ENCODE data around the gene GDA.

GDA gene

DNA sequence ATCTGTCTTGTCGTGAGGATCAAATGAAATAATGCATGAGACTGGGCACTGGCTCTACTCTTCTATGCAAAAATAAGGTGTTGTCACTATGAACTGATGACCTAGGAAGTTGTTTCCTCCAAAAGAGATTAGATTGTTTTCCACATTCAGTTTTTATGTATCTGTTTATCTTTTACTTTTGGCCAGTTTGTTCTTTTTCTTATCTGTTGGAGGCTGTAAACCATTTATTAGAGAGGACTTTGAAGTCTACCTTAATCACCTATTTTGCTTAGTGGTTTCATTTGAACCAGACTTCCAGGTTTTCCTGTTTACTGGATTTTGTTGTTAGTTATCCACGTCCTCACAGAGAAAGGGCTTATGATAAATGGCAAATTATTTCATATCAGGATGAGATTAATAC, 21.5 kb upstream of the GDA start:
- H3K4me3 ChIP-seq (ENCODE audit: severe bottlenecking) = no peak overlapping the region
- H3K27me3 ChIP-seq (ENCODE audit: insufficient read depth, poor library complexity, severe bottlenecking) = no peaks in the 10 kb centered on the region
- H3K4me1 ChIP-seq (ENCODE audit: insufficient read depth, poor library complexity, severe bottlenecking) = no peaks in the 10 kb centered on the region
- ATAC-seq (ENCODE audit: low read depth) = no peak
- no peaks in the 10 kb centered on the region for H3K9me3 ChIP-seq (ENCODE audit: severe bottlenecking)
- TF ChIP-seq, protein P1, sequence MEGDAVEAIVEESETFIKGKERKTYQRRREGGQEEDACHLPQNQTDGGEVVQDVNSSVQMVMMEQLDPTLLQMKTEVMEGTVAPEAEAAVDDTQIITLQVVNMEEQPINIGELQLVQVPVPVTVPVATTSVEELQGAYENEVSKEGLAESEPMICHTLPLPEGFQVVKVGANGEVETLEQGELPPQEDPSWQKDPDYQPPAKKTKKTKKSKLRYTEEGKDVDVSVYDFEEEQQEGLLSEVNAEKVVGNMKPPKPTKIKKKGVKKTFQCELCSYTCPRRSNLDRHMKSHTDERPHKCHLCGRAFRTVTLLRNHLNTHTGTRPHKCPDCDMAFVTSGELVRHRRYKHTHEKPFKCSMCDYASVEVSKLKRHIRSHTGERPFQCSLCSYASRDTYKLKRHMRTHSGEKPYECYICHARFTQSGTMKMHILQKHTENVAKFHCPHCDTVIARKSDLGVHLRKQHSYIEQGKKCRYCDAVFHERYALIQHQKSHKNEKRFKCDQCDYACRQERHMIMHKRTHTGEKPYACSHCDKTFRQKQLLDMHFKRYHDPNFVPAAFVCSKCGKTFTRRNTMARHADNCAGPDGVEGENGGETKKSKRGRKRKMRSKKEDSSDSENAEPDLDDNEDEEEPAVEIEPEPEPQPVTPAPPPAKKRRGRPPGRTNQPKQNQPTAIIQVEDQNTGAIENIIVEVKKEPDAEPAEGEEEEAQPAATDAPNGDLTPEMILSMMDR (IDR thresholded peaks at IDR 0.05; ENCODE audit: poor library complexity, severe bottlenecking) = no peak
- no peak for DNase-seq (ENCODE audit: low spot score)
- H3K27ac ChIP-seq (ENCODE audit: poor library complexity, severe bottlenecking) = no peak overlapping the region
- no peaks in the 10 kb centered on the region for H3K36me3 ChIP-seq (ENCODE audit: low read depth)

DNA sequence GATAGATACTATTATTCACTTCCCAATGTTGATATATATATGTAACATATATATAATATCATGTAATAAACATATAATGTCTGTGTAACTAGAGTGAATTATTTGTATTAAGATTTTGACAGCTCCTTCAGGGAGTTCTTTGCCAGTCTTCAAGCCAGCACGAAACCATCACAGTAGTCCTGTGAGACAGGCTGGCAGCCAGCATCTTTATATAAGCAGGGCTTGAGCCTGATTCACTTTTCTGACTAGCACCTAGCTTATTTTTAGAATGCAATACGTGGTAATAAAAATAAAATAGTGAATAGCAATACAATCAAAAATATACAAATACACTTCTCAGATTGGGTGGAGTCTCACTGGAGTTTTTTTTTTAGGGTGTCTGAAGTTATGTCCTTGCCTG, 20.7 kb upstream of the GDA start:
- Histone ChIP-seq H3K27ac (ENCODE audit: poor library complexity, severe bottlenecking) (no peak overlapping the region), H3K9me3 (ENCODE audit: severe bottlenecking) (no peaks in the 10 kb centered on the region), H3K36me3 (ENCODE audit: low read depth) (no peaks in the 10 kb centered on the region), H3K4me1 (ENCODE audit: insufficient read depth, poor library complexity, severe bottlenecking) (no peaks in the 10 kb centered on the region), H3K4me3 (ENCODE audit: severe bottlenecking) (no peak overlapping the region), H3K27me3 (ENCODE audit: insufficient read depth, poor library complexity, severe bottlenecking) (no peaks in the 10 kb centered on the region)
- no peak for DNase-seq (ENCODE audit: low spot score)
- TF ChIP-seq, protein P1 (IDR thresholded peaks at IDR 0.05; ENCODE audit: poor library complexity, severe bottlenecking) = no peak
- ATAC-seq (ENCODE audit: low read depth) = no peak

DNA sequence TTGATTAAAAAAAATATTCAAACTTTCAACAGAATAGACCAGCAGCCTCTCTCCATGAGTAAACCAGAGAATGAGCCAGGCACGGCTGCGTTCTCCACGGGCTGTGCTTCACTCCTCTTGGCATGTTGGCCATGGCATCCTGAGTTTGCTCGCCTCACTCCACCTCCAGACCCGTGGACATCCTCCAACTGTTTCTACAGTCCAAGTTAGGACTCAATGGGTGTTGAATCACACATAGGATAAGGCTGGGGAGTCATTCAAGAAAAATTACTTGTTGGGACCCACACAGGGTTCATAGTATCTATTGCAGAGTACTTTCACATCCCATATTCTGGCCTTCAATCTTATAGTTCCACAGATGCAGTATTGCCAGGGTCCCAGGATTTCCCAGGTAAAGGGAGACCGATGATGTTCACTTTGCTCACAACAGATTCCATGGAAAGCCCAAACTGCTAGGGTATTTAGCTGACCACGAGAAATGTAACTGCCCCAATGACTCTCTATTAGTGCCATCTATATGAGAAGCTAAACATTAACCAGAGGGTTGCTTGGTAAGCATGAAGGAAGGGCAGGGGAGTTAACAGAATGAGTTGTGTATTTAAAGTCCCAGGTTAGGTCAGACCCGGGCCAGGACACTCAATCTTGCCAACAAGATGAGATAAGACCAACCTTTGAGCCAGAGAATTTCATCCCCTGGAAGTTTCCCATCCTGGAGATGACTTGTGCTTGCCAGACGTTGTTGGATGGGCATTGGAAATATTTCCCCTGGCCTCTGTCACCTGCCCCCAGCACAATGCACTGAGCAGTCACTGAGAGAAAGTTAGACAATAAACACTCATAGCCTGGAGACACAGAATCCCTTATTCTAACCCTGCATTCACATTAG, 19.7 kb upstream of the GDA start:
- Histone ChIP-seq H3K4me3 (ENCODE audit: severe bottlenecking) (no peak overlapping the region), H3K27ac (ENCODE audit: poor library complexity, severe bottlenecking) (no peak overlapping the region), H3K27me3 (ENCODE audit: insufficient read depth, poor library complexity, severe bottlenecking) (no peaks in the 10 kb centered on the region), H3K4me1 (ENCODE audit: insufficient read depth, poor library complexity, severe bottlenecking) (no peaks in the 10 kb centered on the region), H3K36me3 (ENCODE audit: low read depth) (no peaks in the 10 kb centered on the region), H3K9me3 (ENCODE audit: severe bottlenecking) (no peaks in the 10 kb centered on the region)
- TF ChIP-seq, protein P1 (IDR thresholded peaks at IDR 0.05; ENCODE audit: poor library complexity, severe bottlenecking) = no peak
- ATAC-seq (ENCODE audit: low read depth) (no peak), DNase-seq (ENCODE audit: low spot score) (no peak)

DNA sequence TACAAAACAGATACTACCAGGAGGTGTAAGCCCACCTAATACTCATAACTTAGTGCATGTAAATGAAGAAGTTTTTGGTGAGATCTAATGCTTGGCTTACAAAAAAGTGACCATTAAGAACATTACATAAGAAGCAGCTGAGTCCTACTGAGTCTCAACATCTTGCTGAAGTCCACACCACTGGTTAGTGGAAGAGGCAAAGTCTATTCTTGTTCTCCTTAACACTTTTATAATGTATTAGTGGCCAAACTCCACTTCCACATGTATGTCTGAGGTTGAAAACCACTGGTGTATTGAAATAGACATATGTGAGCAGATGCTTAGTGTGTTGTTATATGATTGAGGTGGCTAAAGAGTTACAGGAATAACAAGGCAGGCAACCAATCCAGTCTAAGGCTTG, 18.9 kb upstream of the GDA start:
- H3K36me3 ChIP-seq (ENCODE audit: low read depth) = no peaks in the 10 kb centered on the region
- ATAC-seq (ENCODE audit: low read depth) = no peak
- H3K4me1 ChIP-seq (ENCODE audit: insufficient read depth, poor library complexity, severe bottlenecking) = no peaks in the 10 kb centered on the region
- no peak overlapping the region for H3K27ac ChIP-seq (ENCODE audit: poor library complexity, severe bottlenecking)
- no peaks in the 10 kb centered on the region for H3K27me3 ChIP-seq (ENCODE audit: insufficient read depth, poor library complexity, severe bottlenecking)
- H3K4me3 ChIP-seq (ENCODE audit: severe bottlenecking) = no peak overlapping the region
- DNase-seq (ENCODE audit: low spot score) = no peak
- no peaks in the 10 kb centered on the region for H3K9me3 ChIP-seq (ENCODE audit: severe bottlenecking)
- TF ChIP-seq, protein P1 (IDR thresholded peaks at IDR 0.05; ENCODE audit: poor library complexity, severe bottlenecking) = no peak

DNA sequence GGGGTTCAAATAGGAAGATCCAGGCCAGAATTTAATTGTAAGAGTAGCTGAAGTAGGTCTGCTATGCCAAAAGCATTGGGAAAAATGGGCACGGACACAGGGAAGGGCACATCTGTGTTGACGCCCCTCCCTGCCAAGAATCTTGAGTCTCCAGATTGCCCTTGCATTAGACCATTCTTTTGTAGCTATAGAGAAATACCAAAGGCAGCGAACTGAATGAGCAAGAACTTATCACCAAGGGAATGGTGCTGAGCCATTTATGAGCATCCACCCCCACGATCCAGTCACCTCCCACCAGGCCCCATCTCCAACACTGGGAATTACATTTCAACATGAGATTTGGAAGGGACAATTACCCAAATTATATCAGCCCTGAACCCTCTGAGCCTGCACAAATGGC, 18.0 kb upstream of the GDA start:
- Histone ChIP-seq H3K27ac (ENCODE audit: poor library complexity, severe bottlenecking) (no peak overlapping the region), H3K36me3 (ENCODE audit: low read depth) (no peaks in the 10 kb centered on the region), H3K27me3 (ENCODE audit: insufficient read depth, poor library complexity, severe bottlenecking) (no peaks in the 10 kb centered on the region), H3K4me3 (ENCODE audit: severe bottlenecking) (no peak overlapping the region), H3K9me3 (ENCODE audit: severe bottlenecking) (no peaks in the 10 kb centered on the region), H3K4me1 (ENCODE audit: insufficient read depth, poor library complexity, severe bottlenecking) (no peaks in the 10 kb centered on the region)
- DNase-seq (ENCODE audit: low spot score) (no peak), ATAC-seq (ENCODE audit: low read depth) (no peak)
- TF ChIP-seq, protein P1 (IDR thresholded peaks at IDR 0.05; ENCODE audit: poor library complexity, severe bottlenecking) = no peak

Measured in RWPE2 (cell line).